HG02943 (cell line): ENCODE results near the gene SACM1L.
A peak's percentile ranks its signal among the peaks of the same experiment; 100 is the strongest.

Source experiments
- ATAC-seq: cut with Tn5 transposase; IDR thresholded peaks from one replicate; pipeline ENCODE4 v1.9.1; 2021; ENCODE audit warnings: mild to moderate bottlenecking, low read depth, moderate library complexity; ENCODE audit not compliant: unreplicated experiment

Gene SACM1L, protein sequence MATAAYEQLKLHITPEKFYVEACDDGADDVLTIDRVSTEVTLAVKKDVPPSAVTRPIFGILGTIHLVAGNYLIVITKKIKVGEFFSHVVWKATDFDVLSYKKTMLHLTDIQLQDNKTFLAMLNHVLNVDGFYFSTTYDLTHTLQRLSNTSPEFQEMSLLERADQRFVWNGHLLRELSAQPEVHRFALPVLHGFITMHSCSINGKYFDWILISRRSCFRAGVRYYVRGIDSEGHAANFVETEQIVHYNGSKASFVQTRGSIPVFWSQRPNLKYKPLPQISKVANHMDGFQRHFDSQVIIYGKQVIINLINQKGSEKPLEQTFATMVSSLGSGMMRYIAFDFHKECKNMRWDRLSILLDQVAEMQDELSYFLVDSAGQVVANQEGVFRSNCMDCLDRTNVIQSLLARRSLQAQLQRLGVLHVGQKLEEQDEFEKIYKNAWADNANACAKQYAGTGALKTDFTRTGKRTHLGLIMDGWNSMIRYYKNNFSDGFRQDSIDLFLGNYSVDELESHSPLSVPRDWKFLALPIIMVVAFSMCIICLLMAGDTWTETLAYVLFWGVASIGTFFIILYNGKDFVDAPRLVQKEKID

GRCh38 chr3:45688882-45689786 is at the start of gene SACM1L:
Gene SACM1L (plus strand): TSS chr3:45689396. CDS start chr3:45689466, 70 bp downstream.
- ATAC-seq = peak; percentile 88

DNA sequence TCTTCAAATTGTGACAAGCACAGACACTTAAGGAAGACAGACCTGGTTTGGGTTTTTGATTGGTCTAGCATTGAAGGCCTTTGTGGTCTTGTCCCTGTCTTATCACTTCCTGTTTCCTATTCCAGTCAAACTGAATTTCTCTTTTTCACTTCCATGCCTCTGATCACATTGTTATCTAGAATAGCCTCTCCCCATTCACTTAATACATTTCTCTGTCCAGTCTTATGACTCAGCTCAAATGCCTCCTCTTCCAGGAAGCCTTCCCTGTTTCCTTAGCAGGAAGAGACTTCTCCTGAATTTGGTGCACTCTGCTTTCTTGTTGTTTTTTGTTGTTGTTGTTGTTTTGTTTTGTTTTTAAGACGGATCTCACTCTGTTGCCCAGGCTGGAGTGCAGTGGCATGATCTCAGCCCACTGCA is 49.1 kb upstream of the SACM1L start:
- no peak for ATAC-seq

- no peak for ATAC-seq
These were observed 48.4 kb upstream of the SACM1L start for GRCh38 chr3:45640724-45641361.

DNA sequence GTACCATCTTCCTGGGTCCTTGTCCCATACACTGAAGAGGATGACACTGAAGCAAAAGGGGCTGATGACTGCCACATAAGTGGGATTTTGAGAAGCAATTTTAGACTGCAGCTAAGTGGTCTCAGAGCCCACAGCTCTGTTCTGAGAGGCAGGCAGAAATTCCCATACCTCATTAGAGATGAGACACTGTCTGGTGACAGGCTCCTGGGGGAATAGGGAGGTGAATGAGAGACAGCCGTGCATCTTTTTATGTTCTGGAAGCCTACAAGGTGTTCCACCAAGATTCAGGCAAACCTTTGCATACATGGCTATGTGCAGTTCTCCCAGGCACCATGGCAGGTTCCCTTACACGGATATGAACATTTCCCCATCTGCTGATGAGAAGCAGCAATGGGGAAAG is 47.4 kb upstream of the SACM1L start:
- no peak for ATAC-seq

GRCh38 chr3:45642731-45643152 is 46.5 kb upstream of the SACM1L start:
- ATAC-seq = no peak

DNA sequence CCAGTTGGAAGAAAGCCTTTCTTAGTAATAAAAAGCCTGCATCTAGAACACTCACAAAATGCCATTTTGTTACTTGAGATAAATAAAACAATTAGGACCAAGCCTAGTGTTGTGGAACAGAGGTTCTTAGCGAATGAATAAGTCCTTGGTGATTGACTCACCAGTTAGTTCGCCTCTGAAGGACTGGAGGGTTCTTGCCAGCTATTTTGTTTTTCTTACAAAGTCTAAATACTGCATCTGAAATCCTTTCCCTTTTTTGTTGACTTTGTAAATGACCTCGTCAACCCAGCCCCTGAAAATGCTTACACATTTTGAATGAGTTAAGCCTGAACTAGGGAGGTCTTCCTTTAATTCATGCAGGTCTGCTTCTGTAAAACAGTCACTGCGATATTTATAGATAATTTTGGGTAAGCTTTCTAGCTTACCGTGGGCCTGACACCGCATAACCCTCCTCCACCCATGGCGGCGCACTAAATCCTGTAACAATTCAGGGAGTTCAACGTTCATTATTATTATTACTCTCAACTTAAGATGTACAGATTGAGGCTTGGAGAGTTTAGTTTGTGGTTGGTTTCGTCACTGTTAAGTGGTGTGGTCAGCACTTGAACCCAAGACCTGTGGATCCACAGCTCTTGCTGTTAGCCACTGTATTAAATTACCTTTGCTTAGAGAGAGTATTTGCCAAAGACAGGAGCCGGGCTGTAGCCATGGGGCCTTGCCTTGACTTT is 45.0 kb upstream of the SACM1L start:
- ATAC-seq = no peak

- ATAC-seq = no peak
These were observed 44.4 kb upstream of the SACM1L start for GRCh38 chr3:45644791-45645201.

- no peak for ATAC-seq
These were observed 43.1 kb upstream of the SACM1L start for GRCh38 chr3:45646051-45646585.

- no peak for ATAC-seq
These were observed 42.0 kb upstream of the SACM1L start for GRCh38 chr3:45647148-45647619.

- no peak for ATAC-seq
These were observed 36.0 kb upstream of the SACM1L start for GRCh38 chr3:45653205-45653604.

GRCh38 chr3:45654397-45654944 is 34.7 kb upstream of the SACM1L start:
- ATAC-seq = no peak

DNA sequence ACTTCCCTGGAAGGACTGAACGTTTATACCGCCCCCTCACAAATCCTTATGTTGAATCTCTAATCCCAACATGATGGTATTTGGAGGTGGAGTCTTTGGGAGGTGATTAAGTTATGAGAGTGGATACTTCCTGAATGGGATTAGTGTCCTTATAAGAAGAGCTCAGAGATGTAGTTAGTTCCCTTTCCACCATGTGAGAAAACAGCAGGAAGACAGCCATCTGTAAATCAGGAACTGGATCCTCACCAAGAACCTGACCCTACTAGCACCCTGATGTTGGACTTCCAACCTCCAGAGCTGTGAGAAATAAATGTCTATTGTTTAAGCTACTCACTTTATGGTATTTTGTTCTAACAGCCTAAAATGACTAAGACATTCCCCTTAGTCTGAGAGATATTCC is 33.3 kb upstream of the SACM1L start:
- no peak for ATAC-seq

- ATAC-seq = no peak
These were observed 32.4 kb upstream of the SACM1L start for GRCh38 chr3:45656575-45657363.

DNA sequence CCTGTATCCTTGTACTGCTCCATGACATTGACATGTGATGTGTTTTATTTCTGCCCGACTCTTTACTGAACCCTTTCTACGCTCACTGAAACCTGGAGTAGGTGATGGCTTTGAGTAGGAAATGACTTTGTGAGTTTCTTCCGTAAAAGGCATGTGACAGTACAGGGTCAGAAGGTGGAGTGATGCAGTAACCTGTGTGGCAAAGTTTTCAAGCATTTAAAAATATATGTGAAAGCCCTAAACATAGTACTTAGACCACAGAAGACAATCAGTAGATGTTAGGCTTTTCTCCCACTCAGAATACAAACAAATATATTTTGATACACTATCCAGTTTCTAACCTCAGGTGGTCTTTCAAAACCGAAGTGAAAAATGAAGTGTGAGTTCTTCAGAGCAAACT is 31.3 kb upstream of the SACM1L start:
- ATAC-seq = no peak

GRCh38 chr3:45659661-45660566 is 29.3 kb upstream of the SACM1L start:
- no peak for ATAC-seq

- ATAC-seq = no peak
These were observed 28.7 kb upstream of the SACM1L start for GRCh38 chr3:45660567-45660901.

- peak; percentile 84 for ATAC-seq
These were observed 24.6 kb upstream of the SACM1L start for GRCh38 chr3:45664578-45664977.
